ENCODE measurements around the gene SDF2L1.
"Not testable (repeated sequence)": the region's sequence is repeated elsewhere in the genome, so short reads cannot be mapped to it uniquely, and the experiment has no call there.

Gene SDF2L1

DNA sequence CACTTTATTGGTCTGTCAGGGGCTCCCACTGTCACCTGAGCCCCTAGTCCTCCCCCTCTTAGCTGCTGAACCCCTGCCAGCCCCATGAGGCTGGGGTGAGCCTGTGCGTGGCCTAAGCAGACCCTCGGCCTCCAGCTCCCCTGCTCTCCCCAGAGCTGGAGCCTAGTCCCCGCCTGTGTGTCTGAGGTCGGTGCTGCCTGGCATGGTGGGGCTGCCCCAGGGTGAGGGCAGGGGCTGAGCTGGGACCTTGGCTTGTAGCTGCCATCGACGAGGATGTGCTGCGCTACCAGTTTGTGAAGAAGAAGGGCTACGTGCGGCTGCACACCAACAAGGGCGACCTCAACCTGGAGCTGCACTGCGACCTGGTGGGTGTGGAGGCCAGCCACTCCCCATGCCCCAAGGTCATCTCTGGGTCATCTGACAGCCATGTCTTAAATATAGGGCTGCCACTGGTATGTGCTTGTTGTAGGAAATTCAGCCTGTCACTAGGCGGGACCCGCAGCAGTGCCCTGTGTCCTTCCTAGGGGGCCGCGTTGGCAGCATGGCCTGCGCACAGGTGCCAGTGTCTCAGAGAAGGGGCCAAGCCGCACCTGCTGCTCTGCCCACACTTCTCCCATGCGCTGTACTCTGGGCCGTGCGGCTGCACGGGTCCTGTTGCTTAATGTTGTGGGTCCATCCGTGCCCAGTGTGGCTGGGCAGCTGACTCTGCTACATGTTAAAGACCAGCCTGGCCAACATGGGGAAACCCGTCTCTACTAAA lies 44.7 kb downstream of the SDF2L1 start:
- DNase-seq (ENCODE audit: low read depth) = no peak

DNA sequence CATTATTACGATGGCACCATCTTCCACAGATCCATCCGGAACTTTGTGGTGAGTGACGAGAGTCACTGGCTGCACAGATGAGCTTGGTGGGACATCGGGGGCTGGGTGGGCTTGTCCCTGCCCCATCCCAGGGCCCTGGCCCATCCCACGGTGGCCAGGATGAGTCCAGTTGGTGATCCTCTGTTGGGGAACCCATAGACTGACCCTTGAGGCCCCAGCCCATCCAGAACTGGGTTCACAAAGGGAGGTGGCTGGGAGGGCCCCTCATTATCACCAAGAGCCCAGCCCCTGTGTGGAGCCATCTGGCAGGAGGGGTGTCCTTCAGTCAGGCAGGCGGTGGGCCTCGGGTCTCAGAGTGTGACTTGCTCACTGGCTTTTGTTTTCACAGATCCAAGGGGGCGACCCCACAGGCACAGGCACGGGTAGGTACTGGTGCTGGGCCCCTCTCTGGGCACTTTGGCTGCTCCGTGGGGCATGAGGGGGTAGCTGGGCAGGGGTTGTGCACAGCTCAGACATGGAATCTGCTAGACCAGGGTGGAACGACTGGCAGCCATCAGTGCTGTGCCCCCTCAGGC lies 45.7 kb downstream of the SDF2L1 start:
- no peak for DNase-seq (ENCODE audit: low read depth)

DNA sequence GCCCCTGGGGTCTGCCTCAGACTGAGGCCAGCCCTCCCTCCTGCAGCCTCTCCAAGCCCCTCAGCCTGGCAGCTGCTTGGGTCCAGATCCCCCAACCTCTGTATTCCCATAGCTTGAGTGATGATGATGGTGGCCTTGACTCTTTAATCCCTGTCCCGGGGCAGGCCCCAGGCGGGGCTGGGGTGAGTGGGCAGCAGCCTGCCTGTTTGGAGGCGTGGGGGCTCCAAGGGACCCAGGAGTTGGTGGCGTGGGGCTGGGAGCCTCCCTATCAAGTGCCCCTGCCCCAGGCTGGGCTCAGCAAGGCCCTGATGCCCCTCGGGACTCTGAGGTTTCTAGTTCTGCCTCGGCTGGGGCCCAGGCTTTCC lies 46.2 kb downstream of the SDF2L1 start:
- no peak for DNase-seq (ENCODE audit: low read depth)

DNA sequence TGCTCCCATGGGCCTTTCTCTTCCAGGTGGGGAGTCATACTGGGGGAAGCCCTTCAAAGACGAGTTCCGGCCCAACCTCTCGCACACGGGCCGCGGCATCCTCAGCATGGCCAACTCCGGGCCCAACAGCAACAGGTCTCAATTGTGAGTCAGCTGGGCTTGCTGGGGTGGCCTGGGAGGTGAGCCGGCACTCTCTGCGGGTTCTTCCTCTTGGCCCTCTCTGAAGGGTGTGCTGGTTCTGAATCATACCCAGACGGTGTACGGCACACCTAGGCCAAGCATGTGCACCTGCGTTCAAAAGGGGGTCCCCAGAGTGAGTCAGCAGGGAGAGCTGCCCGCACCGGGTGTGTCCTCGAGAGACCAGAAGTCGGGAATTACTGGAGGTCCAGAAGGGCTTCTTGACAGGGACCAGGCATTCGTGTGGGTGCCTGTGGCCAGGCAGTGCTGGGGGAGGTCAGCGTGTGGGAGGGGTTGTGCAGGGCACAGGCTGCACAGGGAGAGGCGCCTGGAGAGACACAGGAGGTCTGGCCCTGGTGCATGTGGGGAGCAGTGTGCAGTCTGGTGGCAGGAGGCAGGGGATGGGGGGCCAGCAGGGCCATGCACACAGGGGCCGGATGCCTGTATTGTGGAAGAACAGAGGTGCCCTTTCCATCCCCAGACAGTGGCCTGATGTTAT lies 46.7 kb downstream of the SDF2L1 start:
- no peak for DNase-seq (ENCODE audit: low read depth)

DNA sequence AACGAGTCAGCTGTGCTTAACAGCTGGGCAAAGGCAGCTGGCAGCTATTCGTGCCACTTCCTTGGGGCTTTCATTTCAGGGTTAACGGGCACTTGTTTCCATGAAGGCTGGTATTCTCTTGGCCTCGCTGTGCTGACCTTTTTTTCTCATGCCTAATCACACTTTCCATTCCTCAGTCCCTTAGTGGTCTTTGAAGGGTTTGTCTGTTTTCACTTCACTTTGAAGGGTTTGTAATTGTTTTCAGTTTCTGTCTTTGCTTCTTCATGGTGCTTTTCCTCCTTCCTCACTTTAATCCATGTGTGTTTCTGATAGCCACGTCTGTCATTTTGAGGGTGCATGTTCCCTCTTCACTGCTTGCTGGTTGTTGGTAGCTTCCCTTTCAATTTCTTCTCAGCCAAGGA lies 48.3 kb downstream of the SDF2L1 start:
- DNase-seq (ENCODE audit: low read depth) = no peak

DNA sequence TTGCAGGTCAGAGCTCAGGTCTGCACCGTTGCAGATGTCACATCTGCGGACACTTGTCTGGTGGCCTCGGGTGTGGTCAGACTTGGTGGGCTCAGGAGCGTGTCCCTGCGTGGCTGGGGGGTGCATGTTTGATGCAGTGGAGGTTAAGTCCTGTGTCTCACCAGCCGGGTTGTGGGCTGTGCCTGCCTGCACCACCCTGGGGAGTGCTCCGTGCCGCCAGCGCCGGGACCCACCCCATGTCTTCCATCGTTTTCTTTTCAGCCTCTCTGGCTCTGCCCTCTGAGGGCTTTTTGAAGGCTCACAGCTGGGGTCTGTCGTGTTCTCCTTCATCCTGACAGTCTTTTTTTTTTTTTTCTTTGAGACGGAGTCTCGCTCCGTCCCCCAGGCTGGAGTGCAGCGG lies 49.7 kb downstream of the SDF2L1 start:
- no peak for DNase-seq (ENCODE audit: low read depth)

DNA sequence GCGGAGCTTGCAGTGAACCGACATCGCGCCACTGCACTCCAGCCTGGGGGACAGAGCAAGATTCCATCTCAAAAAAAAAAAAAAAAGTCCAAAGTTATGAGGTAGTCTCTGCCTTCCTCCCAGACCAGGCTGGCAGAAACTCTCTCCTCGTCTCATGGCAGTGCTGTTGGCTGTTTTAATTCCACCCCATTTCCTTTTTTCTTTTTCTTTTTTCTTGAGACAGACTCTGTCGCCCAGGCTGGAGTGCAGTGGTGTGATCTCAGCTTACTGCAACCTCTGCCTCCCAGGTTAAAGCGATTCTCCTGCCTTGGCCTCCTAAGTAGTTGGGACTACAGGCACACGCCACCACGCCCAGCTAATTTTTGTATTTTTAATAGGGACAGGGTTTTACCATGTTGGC lies 50.8 kb downstream of the SDF2L1 start:
- DNase-seq (ENCODE audit: low read depth) = not testable (repeated sequence)

DNA sequence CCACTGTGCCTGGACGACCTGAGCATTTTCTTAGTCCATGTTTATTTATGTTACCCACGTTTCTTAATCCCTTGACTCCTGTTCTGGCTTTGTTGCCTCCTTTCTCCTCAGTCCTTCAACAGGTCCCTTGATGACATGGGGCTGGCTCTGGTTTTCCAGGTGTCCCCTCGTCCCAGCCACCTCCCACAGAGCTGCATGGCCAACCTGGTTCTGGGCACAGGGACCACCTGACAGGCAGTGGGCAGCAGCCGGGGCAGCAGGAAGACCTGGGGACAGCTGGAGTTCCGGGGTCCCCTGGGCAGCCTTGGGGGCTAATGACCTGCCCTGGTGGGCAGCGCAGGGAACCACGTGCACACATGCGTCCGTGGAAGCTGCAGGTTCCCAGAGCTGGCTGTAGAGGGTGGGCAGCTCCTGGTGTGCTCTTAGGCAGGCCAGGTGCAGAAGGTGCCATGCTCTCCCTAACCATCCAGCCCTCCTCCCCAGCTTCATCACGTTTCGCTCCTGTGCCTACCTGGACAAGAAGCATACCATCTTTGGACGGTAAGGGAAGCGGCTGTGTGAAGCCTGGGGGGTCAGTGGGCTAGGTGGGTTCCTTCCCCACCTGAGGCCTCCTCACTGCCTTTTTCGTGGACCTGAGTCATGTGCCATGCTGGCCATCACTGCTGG lies 51.4 kb downstream of the SDF2L1 start:
- no peak for DNase-seq (ENCODE audit: low read depth)

All from HS-5 (cell line).